D721Med (cell line): ENCODE measurements around the gene SPEG.

ENCODE experiments used
- DNase-seq: peaks from one replicate; pipeline ENCODE4 v3.0.0; 2011; ENCODE audit warnings: low spot score; ENCODE audit not compliant: insufficient read length
- FAIRE-seq: peaks from 2 replicates; lab custom pipeline; 2011; peaks lifted over from hg19 to GRCh38; lab: Jason Lieb, UNC
- TF ChIP-seq, protein P1 (sequence below): IDR thresholded peaks from 2 replicates; pipeline ENCODE4 v1.5.1; 2012; ENCODE audit warnings: mild to moderate bottlenecking, control low read depth; ENCODE audit not compliant: insufficient read depth; ENCODE audit errors: missing control alignments

Gene SPEG

GRCh38 chr2:219507581-219508443 lies 73.2 kb downstream of the SPEG start:
- DNase-seq (no peak), FAIRE-seq (no peak)
- TF ChIP-seq, protein P1, sequence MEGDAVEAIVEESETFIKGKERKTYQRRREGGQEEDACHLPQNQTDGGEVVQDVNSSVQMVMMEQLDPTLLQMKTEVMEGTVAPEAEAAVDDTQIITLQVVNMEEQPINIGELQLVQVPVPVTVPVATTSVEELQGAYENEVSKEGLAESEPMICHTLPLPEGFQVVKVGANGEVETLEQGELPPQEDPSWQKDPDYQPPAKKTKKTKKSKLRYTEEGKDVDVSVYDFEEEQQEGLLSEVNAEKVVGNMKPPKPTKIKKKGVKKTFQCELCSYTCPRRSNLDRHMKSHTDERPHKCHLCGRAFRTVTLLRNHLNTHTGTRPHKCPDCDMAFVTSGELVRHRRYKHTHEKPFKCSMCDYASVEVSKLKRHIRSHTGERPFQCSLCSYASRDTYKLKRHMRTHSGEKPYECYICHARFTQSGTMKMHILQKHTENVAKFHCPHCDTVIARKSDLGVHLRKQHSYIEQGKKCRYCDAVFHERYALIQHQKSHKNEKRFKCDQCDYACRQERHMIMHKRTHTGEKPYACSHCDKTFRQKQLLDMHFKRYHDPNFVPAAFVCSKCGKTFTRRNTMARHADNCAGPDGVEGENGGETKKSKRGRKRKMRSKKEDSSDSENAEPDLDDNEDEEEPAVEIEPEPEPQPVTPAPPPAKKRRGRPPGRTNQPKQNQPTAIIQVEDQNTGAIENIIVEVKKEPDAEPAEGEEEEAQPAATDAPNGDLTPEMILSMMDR = no peak

DNA sequence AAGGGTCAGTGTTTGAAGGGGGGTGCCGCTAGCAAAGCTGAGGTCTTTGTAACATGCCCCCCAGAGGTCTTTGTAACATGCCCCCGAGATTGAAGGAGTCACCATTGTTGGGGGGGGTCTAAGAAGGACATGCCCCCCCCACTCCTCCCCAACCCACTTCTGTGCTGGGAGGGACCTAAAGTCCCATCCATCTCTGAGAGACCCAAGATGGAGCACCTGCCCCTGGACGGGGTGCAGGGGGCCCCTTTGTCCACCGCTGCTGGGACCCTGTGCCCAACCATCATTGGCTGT lies 73.7 kb downstream of the SPEG start:
- DNase-seq (no peak), FAIRE-seq (no peak)
- TF ChIP-seq, protein P1 = no peak

DNA sequence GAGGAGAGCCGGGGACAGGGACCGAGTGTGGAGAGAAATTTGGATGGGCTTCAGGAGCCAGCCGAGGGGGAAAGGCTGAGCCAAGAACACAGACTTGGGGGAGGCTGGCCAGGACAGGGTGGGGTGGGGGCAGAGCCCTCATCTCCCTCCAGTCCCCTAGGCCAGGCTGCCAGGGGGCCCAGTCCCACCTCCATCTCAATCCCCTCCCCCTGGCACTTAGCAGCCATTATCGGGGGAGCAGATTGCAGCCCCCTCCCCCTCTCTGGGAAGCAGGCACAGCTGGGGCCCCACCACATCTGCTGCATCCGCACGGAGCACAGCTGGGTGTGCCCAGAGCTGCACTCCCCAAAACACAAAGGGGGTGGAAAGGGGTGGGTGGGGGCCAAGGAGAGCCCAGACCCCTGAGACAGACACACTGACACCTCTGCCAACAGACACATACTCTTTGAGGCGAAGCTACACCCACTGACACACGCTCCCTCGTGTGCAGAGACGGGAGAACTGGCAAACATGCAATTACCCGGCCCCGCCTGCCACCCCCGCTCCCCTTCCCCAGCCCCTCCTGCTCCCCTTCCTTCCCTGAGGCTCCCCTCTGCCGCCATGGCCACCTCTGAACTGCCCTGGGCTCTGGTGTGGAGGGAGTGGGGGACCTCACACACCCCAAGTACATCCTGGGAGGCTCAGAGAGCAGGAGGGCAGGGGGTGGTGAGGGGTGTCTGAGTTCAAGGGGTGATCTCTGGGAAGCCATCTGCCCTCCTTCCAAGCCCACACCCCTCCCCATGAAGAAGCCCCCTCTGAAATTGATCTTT lies 74.5 kb downstream of the SPEG start:
- DNase-seq = no peak
- no peak for FAIRE-seq
- TF ChIP-seq, protein P1 = no peak

DNA sequence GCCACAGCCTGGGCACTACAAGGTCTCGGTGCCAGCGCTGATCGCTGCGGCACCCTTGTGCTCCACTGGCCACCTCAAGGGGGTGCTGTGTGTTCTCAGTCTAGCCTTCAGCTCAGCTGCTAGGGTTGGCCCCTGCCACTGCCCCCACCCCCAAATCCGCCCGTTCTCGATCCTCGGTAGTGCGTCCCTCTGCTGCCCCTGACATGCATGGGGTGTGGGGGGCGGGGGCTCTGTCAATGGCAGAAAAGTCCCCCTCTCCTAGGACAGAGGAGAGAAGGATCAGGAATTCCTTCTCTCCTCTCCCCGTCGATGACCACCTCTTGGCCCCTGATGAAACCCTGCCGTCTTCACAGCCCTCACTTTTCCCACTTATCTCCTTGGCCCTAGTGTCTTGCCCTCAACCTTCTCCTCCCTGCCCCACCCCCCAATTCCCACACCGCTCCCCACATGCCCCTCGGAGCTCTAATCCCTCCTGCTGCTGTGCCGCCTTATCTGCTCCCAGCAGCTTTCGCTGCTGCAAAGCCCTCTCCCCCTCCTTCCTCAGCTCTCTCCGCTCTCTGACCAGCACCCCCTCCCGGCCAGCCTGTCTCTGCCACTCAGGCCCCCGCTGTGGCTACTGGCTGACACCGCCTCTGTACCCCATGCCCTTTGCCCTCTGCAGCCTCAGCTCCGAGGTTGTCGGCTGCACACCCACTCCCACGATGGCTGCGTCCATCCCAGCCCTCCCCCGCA lies 75.3 kb downstream of the SPEG start:
- DNase-seq = peak; percentile 76
- FAIRE-seq = no peak
- TF ChIP-seq, protein P1 = peak; percentile 83

GRCh38 chr2:219510512-219511135 lies 76.0 kb downstream of the SPEG start:
- TF ChIP-seq, protein P1 = no peak
- no peak for FAIRE-seq
- DNase-seq = no peak

- TF ChIP-seq, protein P1 = no peak
- DNase-seq = peak; percentile 75
- FAIRE-seq = no peak
Observed at GRCh38 chr2:219511547-219512325, 77.1 kb downstream of the SPEG start.
